Heart right ventricle (tissue), 16 donors: Measurements from ENCODE around the gene ALKBH2. TPM values are rescaled to one million over a fixed set of nuclear protein-coding genes. Genes with fewer than 3 reads are reported as not detected.

ENCODE experiments used
- ATAC-seq, 8 donors: fragments of 200-7000 bp; cut with Tn5 transposase; one replicate each; pipeline ENCODE4 v1.9.1; 2020; ENCODE audit warnings: mild to moderate bottlenecking in 8 of 8, moderate library complexity in 8 of 8, moderate number of reproducible peaks in 1 of 8
- DNase-seq, 2 donors: peaks; one replicate each; pipeline ENCODE4 v3.0.0-alpha.2; 2020
- H3K27ac ChIP-seq, 10 donors: fragments of 200-600 bp; sonication (generic) in 2 of 10; one replicate each; pipeline versions ENCODE4 v1.5.0 to v1.8.0; 2020 to 2022; ENCODE audit warnings: mild to moderate bottlenecking in 3 of 10
- H3K27me3 ChIP-seq, 7 donors: fragments of 200-600 bp; one replicate each; pipeline ENCODE4 v1.8.0; 2021 to 2022; ENCODE audit warnings: mild to moderate bottlenecking in 2 of 7
- H3K36me3 ChIP-seq, 9 donors: fragments of 200-600 bp; sonication (generic) in 1 of 9; one replicate each; pipeline versions ENCODE4 v1.5.0 to v1.8.0; 2020 to 2022; ENCODE audit warnings: mild to moderate bottlenecking in 2 of 9
- H3K4me1 ChIP-seq, 9 donors: fragments of 200-600 bp; sonication (generic) in 1 of 9; one replicate each; pipeline versions ENCODE4 v1.5.0 to v1.8.0; 2020 to 2022; ENCODE audit warnings: mild to moderate bottlenecking in 4 of 9
- H3K4me3 ChIP-seq, 10 donors: fragments of 200-600 bp; sonication (generic) in 2 of 10; one replicate each; pipeline versions ENCODE4 v1.5.0 to v1.8.0; 2020 to 2022; ENCODE audit warnings: mild to moderate bottlenecking in 7 of 10, moderate library complexity in 2 of 10
- H3K9me3 ChIP-seq, 11 donors: fragments of 200-600 bp in 10 of 11; sonication (generic) in 2 of 11; one replicate each; pipeline versions ENCODE4 v1.5.0 to v1.8.0; 2013 to 2022; ENCODE audit warnings: mild to moderate bottlenecking in 2 of 11, control low read depth in 1 of 11, moderate library complexity in 1 of 11
- WGBS, 2 donors: extraction: QIAGEN DNeasy Blood & Tissue Kit; methylation state at CpG; one replicate each; pipeline ENCODE4 v1.1.7; 2013; ENCODE audit warnings: inconsistent platforms in 1 of 2; 5-methylcytosine and 5-hydroxymethylcytosine counted together
- intact Hi-C, 10 donors: fragments of 100-400 bp; cut with DNase I; formaldehyde crosslinking; loops; one replicate each; pipeline versions ENCODE4 v1.11.1 to v1.14.2; 2022
- polyA plus RNA-seq, 2 donors: library from polyadenylated mRNA; stranded (reverse); fragments of 200-250 nt; gene quantifications; one replicate each; pipeline ENCODE4 v1.2.3, GENCODE V29; 2013
- total RNA-seq, 10 donors: library from RNA; stranded (reverse); fragmentation: NEBNext Ultra II Directional in 3 of 10; extraction: Animal tissue kit (Norgen Biotek cat#: 25700) in 3 of 10; gene quantifications; one replicate each; pipeline versions ENCODE4 v1.2.1 to v1.2.4, GENCODE V29; 2021 to 2023
- TF ChIP-seq, protein P1 (sequence below), 9 donors: fragments of 200-600 bp; sonication (generic) in 2 of 9; IDR thresholded peaks; one replicate each; pipeline versions ENCODE4 v1.5.0 to v1.8.0; 2021 to 2022; ENCODE audit warnings: antibody characterized with exemption in 9 of 9, mild to moderate bottlenecking in 5 of 9, moderate library complexity in 1 of 9
- donor health status: Arrhythmogenic right ventricular cardiomyopathy.
- donor health status: ischemic (EF 13 %, LVEDD 7.1; RV severe dilation, severe dysfunction).
- donor health status: healthy with polysubstance abuse.
- donor health status: DM: no; HTN: yes; CAD: no.
- donor health status: DM: no; HTN: no; CAD: no.
- donor health status: ischemic (EF 25% LVEDD 6.9; RV normal size, moderate dysfunction).
- donor health status: ischemic (EF 25% LVEDD 5.7; RV mildly dilated, moderate dysfunction).
- donor health status: healthy.
- donor health status: DM: yes; HTN: yes; CAD: no.
- donor health status: Ischemic cardiomyopathy.
- donor health status: ischemic (EF 35%, LVEDD 5.7; RV mildly dilated, moderate dysfunction).
- donor health status: nonischemic (EF 11% LVEDD 7.7; RV severe dilation, severe dysfunction).
- donor health status: DM: yes; HTN: yes; CAD: no.
- donor health status: PGD.
- donor health status: ischemic (EF 29% LVEDD 5.4; RV normal size, mild dysfunction).
- donor health status: nonischemic (EF 23%, LVEDD 6.1; RV moderate dilation, normal function).

ALKBH2 gene
- total and polyA plus RNA-seq, 12 donors = 5.4 to 20.6 (median 7.5) TPM

DNA sequence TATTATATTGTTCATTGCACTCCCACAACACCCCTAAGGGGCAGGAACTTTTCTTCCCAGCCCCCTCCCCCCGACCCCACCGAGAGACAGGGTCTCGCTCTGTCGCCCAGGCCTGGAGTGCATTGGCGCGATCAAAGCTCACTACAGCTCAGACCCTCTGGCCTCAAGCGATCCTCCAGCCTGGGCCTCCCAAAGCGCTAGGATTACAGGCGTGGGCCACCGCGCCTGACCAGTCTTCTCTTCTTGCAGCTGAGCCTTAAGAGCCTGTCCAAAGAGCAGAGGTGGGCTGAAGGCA is 3.8 kb upstream of the ALKBH2 start:
- intact Hi-C loops = loop anchor here in 3 of 10 donors (10.0 kb wide), 6 partner anchors 142 to 532 kb away; partner anchors contain the start of genes DAO (in 2 of the 3), ISCU (in 1 of the 3) and SART3 (in 1 of the 3)
- H3K9me3 ChIP-seq = no peaks in the 10 kb centered on the region
- DNase-seq (no peak), ATAC-seq (no peak)
- H3K36me3 ChIP-seq = peaks cover 0 to 25% (median 8%) of the 10 kb centered on the region in 9 donors
- H3K27ac ChIP-seq = no peak overlapping the region
- no peaks in the 10 kb centered on the region for H3K27me3 ChIP-seq
- WGBS, 2 donors = 38 to 44% methylated on average over 11 of the region's 11 CpGs
- peak overlapping the region in 4 of 10 donors; percentile 73 to 91 (median 88) for H3K4me3 ChIP-seq
- peaks cover 18 to 46% (median 32%) of the 10 kb centered on the region in 9 donors for H3K4me1 ChIP-seq
- TF ChIP-seq, protein P1, sequence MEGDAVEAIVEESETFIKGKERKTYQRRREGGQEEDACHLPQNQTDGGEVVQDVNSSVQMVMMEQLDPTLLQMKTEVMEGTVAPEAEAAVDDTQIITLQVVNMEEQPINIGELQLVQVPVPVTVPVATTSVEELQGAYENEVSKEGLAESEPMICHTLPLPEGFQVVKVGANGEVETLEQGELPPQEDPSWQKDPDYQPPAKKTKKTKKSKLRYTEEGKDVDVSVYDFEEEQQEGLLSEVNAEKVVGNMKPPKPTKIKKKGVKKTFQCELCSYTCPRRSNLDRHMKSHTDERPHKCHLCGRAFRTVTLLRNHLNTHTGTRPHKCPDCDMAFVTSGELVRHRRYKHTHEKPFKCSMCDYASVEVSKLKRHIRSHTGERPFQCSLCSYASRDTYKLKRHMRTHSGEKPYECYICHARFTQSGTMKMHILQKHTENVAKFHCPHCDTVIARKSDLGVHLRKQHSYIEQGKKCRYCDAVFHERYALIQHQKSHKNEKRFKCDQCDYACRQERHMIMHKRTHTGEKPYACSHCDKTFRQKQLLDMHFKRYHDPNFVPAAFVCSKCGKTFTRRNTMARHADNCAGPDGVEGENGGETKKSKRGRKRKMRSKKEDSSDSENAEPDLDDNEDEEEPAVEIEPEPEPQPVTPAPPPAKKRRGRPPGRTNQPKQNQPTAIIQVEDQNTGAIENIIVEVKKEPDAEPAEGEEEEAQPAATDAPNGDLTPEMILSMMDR (IDR thresholded peaks at IDR 0.05) = no peak

DNA sequence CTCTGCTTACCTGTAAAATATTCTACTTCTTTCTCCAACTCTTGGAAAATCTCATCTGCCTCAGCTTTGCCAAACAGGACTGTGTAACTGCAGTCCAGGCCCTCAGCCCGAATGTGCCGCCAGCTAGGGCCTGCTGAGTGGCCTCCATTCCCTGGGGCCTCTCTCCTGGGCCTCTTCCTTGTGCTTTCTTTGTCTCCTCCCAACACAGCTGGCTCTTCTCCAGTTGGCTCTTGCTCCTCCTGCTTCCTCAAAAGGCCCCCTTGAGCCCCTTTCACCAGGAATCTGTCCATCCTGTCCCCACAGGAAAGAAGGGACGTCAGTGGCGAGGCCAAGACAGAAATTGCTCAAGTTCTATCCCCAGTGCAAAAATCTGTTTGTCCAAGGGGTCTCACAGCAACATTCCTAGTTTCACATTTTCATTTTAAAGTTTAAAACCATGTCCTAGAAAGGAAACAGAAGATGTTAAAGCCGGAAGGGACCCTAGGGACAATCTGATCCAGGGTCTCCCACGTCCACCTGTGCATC is 713 bp downstream of the ALKBH2 start:
- ATAC-seq = no peak
- WGBS, 2 donors = 34 to 47% methylated on average over 6 of the region's 6 CpGs
- TF ChIP-seq, protein P1 (IDR thresholded peaks at IDR 0.05) = no peak
- DNase-seq = no peak
- no peaks in the 10 kb centered on the region for H3K27me3 ChIP-seq
- peaks cover 7 to 33% (median 23%) of the 10 kb centered on the region in 9 donors for H3K4me1 ChIP-seq
- peaks cover 0 to 45% (median 10%) of the 10 kb centered on the region in 9 donors for H3K36me3 ChIP-seq
- H3K4me3 ChIP-seq = peak overlapping the region; percentile 29 to 66 (median 60)
- peak overlapping the region in 8 of 10 donors; percentile 28 to 78 (median 62) for H3K27ac ChIP-seq
- no peaks in the 10 kb centered on the region for H3K9me3 ChIP-seq
- intact Hi-C loops = loop anchor here in 8 of 10 donors (1.0 to 10.0 kb wide), 11 partner anchors 138 to 530 kb away; partner anchors contain the start of genes ISCU (in 7 of the 8), SART3 (in 5 of the 8) and DAO (in 2 of the 8)

DNA sequence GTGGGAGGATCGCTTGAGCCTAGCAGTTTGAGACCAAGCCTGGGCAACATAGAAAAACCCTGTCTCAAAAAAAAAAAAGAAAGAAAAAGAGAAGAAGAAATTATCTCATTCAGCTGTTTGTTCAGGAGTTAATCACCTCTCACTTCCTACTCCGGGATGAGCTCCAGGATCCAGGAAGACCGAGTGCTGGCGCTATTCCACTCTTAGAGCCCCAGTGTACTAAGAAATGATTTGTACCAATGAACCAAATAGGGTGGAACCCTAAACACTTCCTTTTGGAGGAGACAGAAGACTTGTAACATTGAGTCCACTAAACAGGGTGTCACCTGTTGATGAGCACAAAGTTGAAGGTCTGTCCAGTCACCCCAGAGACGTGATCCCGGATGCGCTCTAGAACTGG is 3.6 kb downstream of the ALKBH2 start:
- intact Hi-C loops = loop anchor here in 8 of 10 donors (5.0 to 10.0 kb wide), 9 partner anchors 135 to 527 kb away; partner anchors contain the start of genes ISCU (in 5 of the 8), SART3 (in 5 of the 8) and DAO (in 2 of the 8)
- peaks cover 0 to 74% (median 30%) of the 10 kb centered on the region in 9 donors for H3K36me3 ChIP-seq
- peaks cover 3 to 29% (median 24%) of the 10 kb centered on the region in 9 donors for H3K4me1 ChIP-seq
- ATAC-seq (no peak), DNase-seq (no peak)
- TF ChIP-seq, protein P1 (IDR thresholded peaks at IDR 0.05) = no peak
- H3K9me3 ChIP-seq = no peaks in the 10 kb centered on the region
- H3K27me3 ChIP-seq = no peaks in the 10 kb centered on the region
- H3K27ac ChIP-seq = no peak overlapping the region
- no peak overlapping the region for H3K4me3 ChIP-seq
- WGBS, 2 donors = 82 to 87% methylated on average over 7 of the region's 7 CpGs

DNA sequence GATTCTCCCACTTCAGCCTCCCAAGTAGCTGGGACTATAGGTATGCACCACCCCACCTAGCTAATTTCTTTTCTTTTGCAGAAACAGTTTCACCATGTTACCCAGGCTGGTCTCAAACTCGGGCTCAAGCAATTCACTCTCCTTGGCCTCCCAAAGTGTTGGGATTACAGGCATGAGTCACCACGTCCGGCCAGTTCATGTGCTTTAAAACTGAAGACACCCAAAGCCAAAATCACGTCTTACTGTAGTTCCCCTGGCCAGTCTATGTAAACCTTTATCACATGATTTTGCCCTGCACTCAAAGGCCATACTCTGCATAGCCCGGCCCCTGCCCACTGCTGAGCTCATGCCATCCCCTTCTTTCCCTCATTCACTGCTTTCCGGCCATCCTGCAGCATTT is 4.5 kb downstream of the ALKBH2 start:
- TF ChIP-seq, protein P1 (IDR thresholded peaks at IDR 0.05) = no peak
- ATAC-seq (no peak), DNase-seq (no peak)
- Histone ChIP-seq H3K4me1 (peaks cover 3 to 28% (median 24%) of the 10 kb centered on the region in 9 donors), H3K4me3 (no peak overlapping the region), H3K9me3 (no peaks in the 10 kb centered on the region), H3K27me3 (no peaks in the 10 kb centered on the region), H3K36me3 (peaks cover 0 to 82% (median 33%) of the 10 kb centered on the region in 9 donors), H3K27ac (no peak overlapping the region)
- intact Hi-C loops = no loop called here
- WGBS, 2 donors = 89% methylated on average over 6 of the region's 6 CpGs
